Measurements from ENCODE around the gene CLEC4F.
"Not testable (repeated sequence)": the region's sequence is repeated elsewhere in the genome, so short reads cannot be mapped to it uniquely, and the experiment has no call there.

The CLEC4F gene

DNA sequence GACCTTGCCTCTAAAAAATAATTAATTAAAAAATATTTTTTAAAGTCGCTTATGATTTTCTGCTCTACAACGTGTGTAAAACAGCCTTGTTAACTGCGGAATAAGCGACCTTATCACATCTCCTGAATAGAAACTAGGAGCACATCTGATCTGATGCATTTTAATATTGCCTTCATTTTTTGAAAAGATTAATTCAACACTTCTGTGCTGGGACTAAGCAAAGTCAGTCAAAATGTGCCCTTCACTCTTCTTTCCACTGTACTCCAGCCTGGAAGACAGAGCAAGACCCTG lies 12.6 kb downstream of the CLEC4F start:
- DNase-seq (ENCODE audit: low spot score): no peak
- TF ChIP-seq, protein P1, sequence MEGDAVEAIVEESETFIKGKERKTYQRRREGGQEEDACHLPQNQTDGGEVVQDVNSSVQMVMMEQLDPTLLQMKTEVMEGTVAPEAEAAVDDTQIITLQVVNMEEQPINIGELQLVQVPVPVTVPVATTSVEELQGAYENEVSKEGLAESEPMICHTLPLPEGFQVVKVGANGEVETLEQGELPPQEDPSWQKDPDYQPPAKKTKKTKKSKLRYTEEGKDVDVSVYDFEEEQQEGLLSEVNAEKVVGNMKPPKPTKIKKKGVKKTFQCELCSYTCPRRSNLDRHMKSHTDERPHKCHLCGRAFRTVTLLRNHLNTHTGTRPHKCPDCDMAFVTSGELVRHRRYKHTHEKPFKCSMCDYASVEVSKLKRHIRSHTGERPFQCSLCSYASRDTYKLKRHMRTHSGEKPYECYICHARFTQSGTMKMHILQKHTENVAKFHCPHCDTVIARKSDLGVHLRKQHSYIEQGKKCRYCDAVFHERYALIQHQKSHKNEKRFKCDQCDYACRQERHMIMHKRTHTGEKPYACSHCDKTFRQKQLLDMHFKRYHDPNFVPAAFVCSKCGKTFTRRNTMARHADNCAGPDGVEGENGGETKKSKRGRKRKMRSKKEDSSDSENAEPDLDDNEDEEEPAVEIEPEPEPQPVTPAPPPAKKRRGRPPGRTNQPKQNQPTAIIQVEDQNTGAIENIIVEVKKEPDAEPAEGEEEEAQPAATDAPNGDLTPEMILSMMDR (IDR thresholded peaks at IDR 0.05): no peak
- Histone ChIP-seq H3K27ac (no peak overlapping the region), H3K4me3 (no peak overlapping the region)

DNA sequence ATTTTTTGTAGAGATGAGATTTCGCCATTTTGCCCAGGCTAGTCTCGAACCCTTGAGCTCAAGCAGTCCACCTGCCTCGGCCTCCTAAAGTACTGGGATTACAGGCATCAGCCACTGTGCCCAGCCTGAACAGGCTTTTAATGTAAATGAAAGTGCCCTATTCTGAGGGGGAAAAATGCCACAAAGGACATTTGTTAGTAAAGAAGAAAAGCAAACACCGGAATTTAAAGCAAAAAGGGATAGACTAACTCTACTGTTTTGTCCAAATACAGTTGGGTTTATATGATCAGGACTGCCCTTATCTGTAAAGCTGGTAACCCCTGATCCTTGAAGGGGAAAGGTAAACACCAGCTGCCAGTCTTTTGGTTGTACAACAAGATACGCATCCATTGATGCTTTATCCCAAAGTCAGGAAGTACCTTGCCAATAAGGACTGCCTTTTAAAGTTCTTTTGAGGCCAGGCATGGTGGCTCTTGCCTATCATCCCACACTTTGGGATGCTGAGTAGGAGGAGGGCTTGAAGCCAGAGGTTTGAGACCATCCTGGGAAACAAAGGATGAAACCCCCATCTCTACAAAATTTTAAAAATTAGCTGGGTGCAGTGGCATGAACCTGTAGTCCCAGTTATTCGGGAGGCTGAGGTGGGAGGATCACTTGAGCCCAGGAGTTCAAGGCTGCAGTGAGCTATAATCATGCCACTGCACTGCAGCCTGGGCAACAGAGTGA lies 13.1 kb downstream of the CLEC4F start:
- TF ChIP-seq, protein P1 (IDR thresholded peaks at IDR 0.05): no peak
- no peak for DNase-seq (ENCODE audit: low spot score)
- H3K27ac ChIP-seq: no peak overlapping the region
- H3K4me3 ChIP-seq: no peak overlapping the region

DNA sequence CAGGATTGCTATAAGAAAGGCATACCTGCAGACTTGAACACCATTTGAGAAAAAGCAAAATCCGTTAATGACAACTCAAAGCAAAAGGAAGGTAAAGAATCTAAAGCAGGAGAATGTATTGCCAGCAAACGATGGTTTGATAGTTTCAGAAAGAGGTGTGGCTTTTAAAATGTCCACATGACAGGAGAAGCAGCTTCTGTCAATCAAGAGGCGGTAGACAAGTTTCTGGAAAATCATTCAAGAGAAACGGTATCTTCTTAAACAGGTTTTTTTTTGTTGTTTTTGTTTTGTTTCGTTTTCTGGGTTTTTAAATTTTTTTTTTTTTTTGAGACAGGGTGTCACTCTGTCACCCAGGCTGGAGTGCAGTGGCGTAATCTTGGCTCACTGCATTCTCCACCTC lies 13.8 kb downstream of the CLEC4F start:
- TF ChIP-seq, protein P1 (IDR thresholded peaks at IDR 0.05): no peak
- H3K4me3 ChIP-seq: no peak overlapping the region
- DNase-seq (ENCODE audit: low spot score): no peak
- H3K27ac ChIP-seq: no peak overlapping the region

DNA sequence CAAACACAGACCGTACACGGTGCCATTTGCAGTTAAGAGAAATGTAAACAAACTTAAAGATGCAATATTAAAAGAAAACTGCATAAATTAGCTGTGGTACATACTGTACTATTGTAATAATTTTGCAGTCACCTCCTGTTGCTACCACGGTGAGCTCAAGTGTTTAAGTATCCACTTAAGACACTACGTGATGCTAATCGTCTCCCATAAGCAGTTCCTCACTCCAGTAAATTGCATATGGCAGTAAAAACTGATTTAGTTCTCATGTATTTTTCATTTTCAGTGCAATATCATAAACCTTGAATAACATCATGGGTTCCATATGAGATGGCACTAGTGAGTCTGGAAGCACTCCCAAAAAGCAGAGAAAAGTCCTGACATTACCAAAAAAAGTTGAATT lies 14.4 kb downstream of the CLEC4F start:
- no peak for DNase-seq (ENCODE audit: low spot score)
- Histone ChIP-seq H3K27ac (no peak overlapping the region), H3K4me3 (no peak overlapping the region)
- TF ChIP-seq, protein P1 (IDR thresholded peaks at IDR 0.05): no peak

DNA sequence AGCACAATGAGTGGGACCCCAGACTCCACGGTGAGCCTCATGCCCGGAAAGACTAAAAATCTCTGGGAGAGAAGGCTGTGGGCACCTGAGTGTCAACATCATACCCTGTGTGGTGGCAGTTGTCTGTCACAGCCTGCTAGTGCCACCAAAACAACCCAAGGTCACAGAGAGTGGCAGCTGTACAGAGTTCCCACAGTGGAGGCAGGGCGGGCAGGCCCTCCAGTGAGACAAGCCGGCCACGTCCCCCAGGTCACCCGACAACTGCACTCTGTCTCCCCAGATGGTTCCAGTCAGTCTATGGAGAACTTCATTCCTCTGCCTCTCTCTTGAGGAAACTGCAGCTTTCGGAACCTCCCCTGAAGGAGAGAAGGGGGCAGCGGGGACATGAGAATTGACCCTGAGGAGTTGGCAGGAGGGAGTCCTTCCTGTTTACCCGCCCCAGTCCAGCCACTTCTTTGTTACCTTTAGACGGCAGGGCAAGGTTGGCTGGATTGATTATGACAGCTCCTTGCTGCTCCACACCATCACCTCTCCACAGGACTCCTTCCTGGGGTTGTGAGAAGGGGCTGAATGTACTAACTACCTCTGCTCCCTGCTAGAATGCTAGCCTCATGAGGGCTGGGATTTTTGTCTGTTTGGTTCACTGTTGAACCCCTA lies 18.7 kb downstream of the CLEC4F start:
- no peak overlapping the region for H3K27ac ChIP-seq
- TF ChIP-seq, protein P1 (IDR thresholded peaks at IDR 0.05): no peak
- no peak for DNase-seq (ENCODE audit: low spot score)
- H3K4me3 ChIP-seq: no peak overlapping the region

DNA sequence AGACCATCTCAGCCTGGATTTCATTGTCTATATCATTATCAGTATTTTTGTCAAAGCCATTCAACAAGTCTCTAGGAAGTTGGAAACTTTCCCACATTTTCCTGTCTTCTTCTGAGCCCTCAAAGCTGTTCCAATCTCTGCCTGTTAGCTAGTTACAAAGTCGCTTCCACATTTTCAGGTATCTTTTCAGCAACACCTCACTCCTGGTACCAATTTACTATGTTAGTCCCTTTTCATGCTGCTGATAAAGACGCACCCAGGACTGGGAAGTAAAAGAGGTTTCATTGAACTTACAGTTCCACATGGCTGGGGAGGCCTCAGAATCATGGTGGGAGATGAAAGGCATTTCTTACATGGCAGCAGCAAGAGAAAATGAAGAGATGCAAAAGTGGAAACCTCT lies 20.7 kb downstream of the CLEC4F start:
- Histone ChIP-seq H3K4me3 (no peak overlapping the region), H3K27ac (no peak overlapping the region)
- TF ChIP-seq, protein P1 (IDR thresholded peaks at IDR 0.05): no peak
- DNase-seq (ENCODE audit: low spot score): no peak

DNA sequence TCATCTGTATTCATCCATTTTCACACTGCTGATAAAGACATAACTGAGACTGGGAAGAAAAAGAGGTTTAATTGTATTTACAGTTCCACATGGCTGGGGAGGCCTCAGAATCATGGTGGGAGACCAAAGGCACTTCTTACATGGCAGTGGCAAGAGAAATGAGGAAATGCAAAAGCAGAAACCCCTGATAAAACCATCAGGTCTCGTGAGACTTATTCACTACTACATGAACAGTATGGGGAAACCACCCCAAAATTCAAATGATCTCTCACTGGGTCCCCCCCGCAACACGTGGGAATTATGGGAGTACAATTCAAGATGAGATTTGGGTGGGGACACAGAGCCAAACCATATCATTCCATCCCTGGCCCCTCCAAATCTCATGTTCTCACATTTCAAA lies 22.4 kb downstream of the CLEC4F start:
- DNase-seq (ENCODE audit: low spot score); H3K4me3 ChIP-seq; H3K27ac ChIP-seq: not testable (repeated sequence)

All from coronary artery (tissue), 2 donors.